NB4 (cell line): Measurements from ENCODE around the gene ADAMTSL5.
A peak's percentile ranks its signal among the peaks of the same experiment; 100 is the strongest.

Source experiments
- DNase-seq: peaks from one replicate; pipeline ENCODE4 v3.0.0; 2010; ENCODE audit warnings: low read depth
- H3K4me3 ChIP-seq: one replicate; pipeline ENCODE4 v1.5.1; 2011; ENCODE audit warnings: mild to moderate bottlenecking, low read depth, low read length, moderate library complexity
- MAX ChIP-seq: IDR thresholded peaks from 2 replicates; pipeline ENCODE4 v1.6.1; 2011; ENCODE audit warnings: low read depth, low read length
- MYC ChIP-seq: IDR thresholded peaks from 2 replicates; pipeline ENCODE4 v1.6.1; 2011; ENCODE audit warnings: low read depth, low read length
- POLR2A ChIP-seq: IDR thresholded peaks from 2 replicates; pipeline ENCODE4 v1.6.1; 2011; ENCODE audit warnings: mild to moderate bottlenecking; ENCODE audit not compliant: insufficient read length; ENCODE audit errors: extremely low read depth
- TF ChIP-seq, protein P1 (sequence below): IDR thresholded peaks from one replicate; pipeline ENCODE4 v1.5.1; 2012; ENCODE audit warnings: low read depth, low read length

Gene ADAMTSL5

GRCh38 chr19:1489463-1490310, 23.1 kb downstream of the ADAMTSL5 start:
- H3K4me3 ChIP-seq, result peak overlapping the region; percentile 21
- no peak for DNase-seq
- peak; percentile 32 for TF ChIP-seq POLR2A
- TF ChIP-seq MYC, result no peak
- TF ChIP-seq, protein P1, sequence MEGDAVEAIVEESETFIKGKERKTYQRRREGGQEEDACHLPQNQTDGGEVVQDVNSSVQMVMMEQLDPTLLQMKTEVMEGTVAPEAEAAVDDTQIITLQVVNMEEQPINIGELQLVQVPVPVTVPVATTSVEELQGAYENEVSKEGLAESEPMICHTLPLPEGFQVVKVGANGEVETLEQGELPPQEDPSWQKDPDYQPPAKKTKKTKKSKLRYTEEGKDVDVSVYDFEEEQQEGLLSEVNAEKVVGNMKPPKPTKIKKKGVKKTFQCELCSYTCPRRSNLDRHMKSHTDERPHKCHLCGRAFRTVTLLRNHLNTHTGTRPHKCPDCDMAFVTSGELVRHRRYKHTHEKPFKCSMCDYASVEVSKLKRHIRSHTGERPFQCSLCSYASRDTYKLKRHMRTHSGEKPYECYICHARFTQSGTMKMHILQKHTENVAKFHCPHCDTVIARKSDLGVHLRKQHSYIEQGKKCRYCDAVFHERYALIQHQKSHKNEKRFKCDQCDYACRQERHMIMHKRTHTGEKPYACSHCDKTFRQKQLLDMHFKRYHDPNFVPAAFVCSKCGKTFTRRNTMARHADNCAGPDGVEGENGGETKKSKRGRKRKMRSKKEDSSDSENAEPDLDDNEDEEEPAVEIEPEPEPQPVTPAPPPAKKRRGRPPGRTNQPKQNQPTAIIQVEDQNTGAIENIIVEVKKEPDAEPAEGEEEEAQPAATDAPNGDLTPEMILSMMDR, result no peak
- no peak for TF ChIP-seq MAX

DNA sequence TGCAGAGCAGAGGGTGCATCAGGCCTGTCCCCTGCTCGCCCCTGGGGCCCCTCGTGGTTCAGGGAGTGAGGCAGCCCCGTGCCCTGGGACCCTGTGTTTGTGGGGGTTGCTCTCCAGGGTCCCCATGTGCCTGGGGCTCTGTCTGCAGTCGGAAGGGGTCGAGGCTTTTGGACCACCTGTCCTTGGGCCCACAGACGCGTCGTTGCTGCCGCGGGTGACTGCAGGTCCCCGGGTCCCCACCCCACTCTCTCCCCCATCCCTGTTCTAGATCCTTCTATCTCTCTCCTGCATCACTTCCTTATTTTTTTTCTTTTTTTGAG, 24.6 kb downstream of the ADAMTSL5 start:
- no peak for DNase-seq
- TF ChIP-seq POLR2A (no peak), MAX (no peak), MYC (no peak)
- TF ChIP-seq, protein P1, result no peak
- H3K4me3 ChIP-seq, result no peak overlapping the region

- TF ChIP-seq MAX (no peak), POLR2A (no peak), MYC (no peak)
- TF ChIP-seq, protein P1, result no peak
- DNase-seq, result no peak
- no peak overlapping the region for H3K4me3 ChIP-seq
These were observed 25.1 kb downstream of the ADAMTSL5 start for GRCh38 chr19:1487576-1488281.

DNA sequence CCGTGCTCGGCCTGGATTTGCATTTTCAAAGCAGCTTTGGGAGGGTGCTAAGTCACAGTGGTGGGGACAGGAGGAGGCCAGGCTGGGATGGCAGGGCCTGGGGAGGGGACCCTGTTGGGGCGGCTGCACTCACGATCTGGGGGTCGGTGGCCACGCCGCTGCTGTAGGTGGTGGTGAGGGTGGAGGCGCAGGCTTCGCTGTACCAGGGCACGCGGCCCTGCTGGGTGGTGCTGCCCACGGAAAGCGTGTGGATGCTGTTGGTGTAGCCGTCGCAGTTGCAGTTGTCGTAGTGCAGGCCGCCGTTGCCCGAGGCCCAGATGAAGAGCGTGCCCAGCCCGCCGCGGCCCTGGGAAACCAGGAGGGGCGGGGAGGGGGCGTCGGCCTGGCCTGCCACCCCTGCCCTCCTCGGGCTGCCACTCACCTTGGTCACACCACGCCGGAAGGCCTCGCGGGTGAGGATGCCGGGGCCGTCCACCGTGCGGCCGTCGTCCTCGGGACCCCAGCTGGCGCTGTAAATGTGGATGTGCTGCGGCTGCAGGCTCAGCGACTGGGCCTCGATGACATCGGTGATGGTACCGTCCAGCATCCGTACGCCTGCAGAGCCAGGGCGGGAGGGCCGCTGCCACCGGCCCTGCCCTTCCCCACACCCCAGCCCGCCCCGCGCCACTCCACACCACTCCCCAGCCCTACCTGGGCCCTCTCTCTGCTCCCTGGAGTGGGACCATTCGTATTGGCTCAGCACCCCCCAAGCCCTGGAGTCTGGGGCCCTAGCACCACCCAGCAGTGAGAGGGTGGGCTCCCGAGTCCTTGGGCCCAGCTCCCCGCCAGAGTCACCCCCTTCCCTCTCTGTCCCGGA, 25.9 kb downstream of the ADAMTSL5 start:
- DNase-seq, result no peak
- TF ChIP-seq POLR2A, result no peak
- TF ChIP-seq, protein P1, result no peak
- TF ChIP-seq MYC, result no peak
- no peak for TF ChIP-seq MAX
- H3K4me3 ChIP-seq, result no peak overlapping the region

- DNase-seq, result no peak
- no peak overlapping the region for H3K4me3 ChIP-seq
- TF ChIP-seq POLR2A, result no peak
- TF ChIP-seq, protein P1, result no peak
- TF ChIP-seq MYC, result no peak
- TF ChIP-seq MAX, result no peak
These were observed 28.8 kb downstream of the ADAMTSL5 start for GRCh38 chr19:1483979-1484428.
